Activated naive CD4-positive, alpha-beta T cell treated with anti-CD3 and anti-CD28 coated beads, Interleukin-2, amount 50 U/mL, for 24 hours (primary cell): ENCODE results near the gene SLC16A9.
"Not testable (repeated sequence)": the region's sequence is repeated elsewhere in the genome, so short reads cannot be mapped to it uniquely, and the experiment has no call there.

Experiments used
- H3K27ac Mint-ChIP-seq: one replicate; pipeline ENCODE4 v1.8.0; 2021; ENCODE audit warnings: mild to moderate bottlenecking, mixed read lengths
- H3K27me3 Mint-ChIP-seq: one replicate; pipeline ENCODE4 v1.8.0; 2021; ENCODE audit warnings: mixed read lengths
- H3K36me3 Mint-ChIP-seq: one replicate; pipeline ENCODE4 v1.8.0; 2021; ENCODE audit warnings: mixed read lengths
- H3K4me1 Mint-ChIP-seq: one replicate; pipeline ENCODE4 v1.8.0; 2021; ENCODE audit warnings: mixed read lengths
- H3K4me3 Mint-ChIP-seq: one replicate; pipeline ENCODE4 v1.8.0; 2021; ENCODE audit warnings: mild to moderate bottlenecking, mixed read lengths
- H3K9me3 Mint-ChIP-seq: one replicate; pipeline ENCODE4 v1.8.0; 2021; ENCODE audit warnings: mixed read lengths

The SLC16A9 gene

DNA sequence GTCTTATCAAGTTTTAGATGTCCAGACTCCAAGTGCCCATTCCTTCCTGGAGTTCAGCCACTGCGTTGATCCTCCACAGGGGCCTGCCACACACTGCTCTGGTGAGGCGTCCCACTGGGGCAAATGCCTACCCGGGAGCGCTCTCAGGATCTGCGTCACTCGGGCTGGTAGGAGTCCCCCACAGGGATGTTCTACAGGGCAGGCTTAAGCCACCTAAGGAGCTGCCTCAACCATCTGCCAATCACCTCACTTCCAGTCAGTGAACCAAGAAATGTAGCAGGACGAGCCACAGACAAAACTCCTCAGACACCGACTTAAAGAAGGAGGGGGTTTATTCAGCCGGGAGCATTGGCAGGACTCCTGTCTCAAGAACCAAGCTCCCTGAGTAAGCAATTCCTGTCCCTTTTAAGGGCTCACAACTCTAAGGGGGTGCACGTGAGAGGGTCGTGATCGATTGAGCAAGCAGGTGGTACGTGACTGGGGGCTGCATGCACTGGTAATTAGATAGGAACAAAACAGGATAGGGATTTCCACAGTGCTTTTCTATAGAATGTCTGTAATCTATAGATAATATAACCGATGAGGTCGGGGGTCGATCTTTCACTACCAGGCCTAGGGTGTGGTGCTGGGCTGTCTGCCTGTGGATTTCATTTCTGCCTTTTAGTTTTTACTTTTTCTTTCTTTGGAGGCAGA is 23.8 kb upstream of the SLC16A9 start:
- not testable (repeated sequence) for H3K27me3 Mint-ChIP-seq, H3K4me3 Mint-ChIP-seq, H3K9me3 Mint-ChIP-seq, H3K4me1 Mint-ChIP-seq, H3K27ac Mint-ChIP-seq, H3K36me3 Mint-ChIP-seq

DNA sequence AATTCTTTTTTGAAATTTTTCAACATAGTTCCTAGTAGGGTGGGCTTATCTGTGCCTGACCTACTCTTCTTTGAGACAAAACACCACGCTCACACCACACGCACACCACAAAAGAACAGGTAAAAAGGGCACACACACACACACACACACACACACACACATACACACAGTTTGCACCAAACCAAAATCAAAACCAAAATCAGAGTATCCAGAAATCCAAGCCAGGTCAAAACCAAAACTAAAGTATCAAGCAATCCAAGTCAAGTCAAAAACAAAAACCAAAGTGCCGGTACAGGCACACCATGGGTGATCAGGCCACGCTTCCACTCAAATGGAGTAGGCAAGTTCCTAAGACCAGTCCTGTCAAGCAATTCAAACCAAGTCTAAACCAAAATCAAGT is 23.2 kb upstream of the SLC16A9 start:
- H3K36me3 Mint-ChIP-seq, H3K27me3 Mint-ChIP-seq, H3K4me1 Mint-ChIP-seq, H3K4me3 Mint-ChIP-seq, H3K27ac Mint-ChIP-seq, H3K9me3 Mint-ChIP-seq: not testable (repeated sequence)

DNA sequence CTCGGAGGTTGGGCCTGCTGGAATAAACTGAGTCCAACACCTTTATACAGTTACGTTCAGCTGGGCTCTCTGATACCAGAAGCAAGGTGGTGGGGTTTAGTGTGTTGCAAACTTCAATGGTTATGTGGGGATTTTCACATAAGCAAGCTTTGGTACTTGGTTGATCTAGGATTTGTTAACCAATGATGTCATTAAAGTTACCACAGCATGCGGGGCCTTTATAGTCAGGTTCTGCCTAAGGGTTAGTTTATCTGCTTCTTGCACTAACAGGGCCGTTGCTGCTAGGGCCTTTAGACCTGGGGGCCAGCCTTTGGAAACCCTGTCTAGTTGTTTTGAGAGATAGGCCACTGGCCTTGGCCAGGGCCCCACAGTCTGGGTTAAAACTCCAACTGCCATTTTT is 19.5 kb upstream of the SLC16A9 start:
- H3K9me3 Mint-ChIP-seq, H3K4me1 Mint-ChIP-seq, H3K4me3 Mint-ChIP-seq, H3K27me3 Mint-ChIP-seq, H3K27ac Mint-ChIP-seq, H3K36me3 Mint-ChIP-seq: not testable (repeated sequence)

DNA sequence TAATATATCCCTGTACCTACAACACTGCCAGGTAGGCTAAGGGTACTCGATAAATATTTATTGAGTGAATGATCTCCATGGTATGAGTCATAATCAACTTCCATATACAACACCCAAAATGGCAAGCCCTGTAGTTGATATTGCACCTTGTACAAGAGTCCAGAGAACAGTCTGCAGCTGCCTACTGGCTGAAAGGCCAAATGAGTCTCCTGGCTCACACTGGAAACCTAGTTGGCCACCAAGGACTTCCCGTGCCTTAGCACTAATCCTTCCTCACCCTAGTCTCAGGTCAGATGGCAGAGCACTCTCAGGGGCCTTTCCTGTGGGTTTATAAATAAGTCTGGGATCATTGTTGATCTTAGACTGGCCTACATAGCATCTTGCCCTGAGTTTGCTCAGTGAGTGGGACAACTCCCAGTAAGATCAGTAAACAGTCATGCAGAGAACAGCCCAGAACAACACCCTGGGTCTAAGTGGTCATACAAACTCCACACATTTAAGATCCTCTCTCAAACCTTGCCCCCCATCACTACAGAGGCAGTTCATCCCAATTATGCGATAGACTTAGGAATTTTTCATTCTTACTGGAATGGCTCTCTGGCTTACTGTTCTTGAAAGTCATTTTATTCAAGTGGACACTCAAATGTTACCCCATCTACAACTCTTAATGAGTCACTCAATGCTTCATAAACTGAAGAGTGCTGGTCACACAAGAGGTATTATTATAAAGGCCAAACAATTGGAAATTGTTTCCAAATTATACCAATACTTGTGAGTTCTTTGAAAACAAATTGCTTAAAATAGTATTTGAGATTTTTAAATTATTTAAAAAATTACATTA is 14.7 kb upstream of the SLC16A9 start:
- Mint-ChIP-seq H3K4me3 (no peak overlapping the region), H3K27ac (no peak overlapping the region), H3K36me3 (no peaks in the 10 kb centered on the region), H3K27me3 (peaks cover 8% of the 10 kb centered on the region), H3K4me1 (no peaks in the 10 kb centered on the region), H3K9me3 (no peaks in the 10 kb centered on the region)

DNA sequence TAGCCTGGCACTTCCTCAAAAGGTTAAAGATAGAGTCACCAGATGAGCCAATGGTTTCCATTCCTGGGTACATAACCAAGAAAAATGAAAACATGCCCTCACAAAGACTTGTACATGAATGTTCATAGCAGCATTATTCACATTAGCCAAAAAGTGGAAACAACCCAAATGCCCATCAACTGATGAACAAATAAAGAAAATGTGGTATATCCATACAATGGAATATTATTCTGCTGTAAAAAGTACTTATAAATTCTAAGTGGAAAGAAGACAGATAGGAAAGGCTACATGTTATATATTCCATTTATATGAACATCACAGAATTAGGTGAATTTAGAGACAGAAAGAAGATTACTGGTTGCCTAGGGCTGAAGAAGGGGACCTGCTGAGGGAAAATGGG is 10.7 kb upstream of the SLC16A9 start:
- no peak overlapping the region for H3K27ac Mint-ChIP-seq
- H3K27me3 Mint-ChIP-seq, result peaks cover 16% of the 10 kb centered on the region
- no peak overlapping the region for H3K4me3 Mint-ChIP-seq
- no peaks in the 10 kb centered on the region for H3K4me1 Mint-ChIP-seq
- no peaks in the 10 kb centered on the region for H3K9me3 Mint-ChIP-seq
- H3K36me3 Mint-ChIP-seq, result no peaks in the 10 kb centered on the region

DNA sequence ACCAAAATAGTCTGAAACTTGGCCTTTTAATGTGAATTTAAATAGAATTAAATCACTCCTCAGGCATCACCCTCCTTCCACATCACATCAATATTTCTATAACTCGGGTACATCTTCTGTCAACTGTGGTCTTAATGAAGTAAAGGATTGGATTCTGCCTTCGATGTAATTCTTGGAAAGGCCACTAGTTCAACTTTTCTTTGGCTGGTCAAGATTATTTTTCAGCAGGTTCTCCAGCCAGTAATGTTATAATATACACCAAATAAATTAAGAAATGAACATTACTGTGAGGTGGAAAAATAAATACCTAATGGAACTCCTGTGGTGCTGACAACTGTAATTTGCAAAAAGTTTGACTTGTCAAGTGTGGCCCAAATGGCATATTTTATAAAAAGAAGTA is 9.7 kb upstream of the SLC16A9 start:
- no peaks in the 10 kb centered on the region for H3K4me1 Mint-ChIP-seq
- H3K36me3 Mint-ChIP-seq, result no peaks in the 10 kb centered on the region
- no peak overlapping the region for H3K4me3 Mint-ChIP-seq
- H3K27ac Mint-ChIP-seq, result no peak overlapping the region
- H3K27me3 Mint-ChIP-seq, result peaks cover 18% of the 10 kb centered on the region
- H3K9me3 Mint-ChIP-seq, result no peaks in the 10 kb centered on the region

DNA sequence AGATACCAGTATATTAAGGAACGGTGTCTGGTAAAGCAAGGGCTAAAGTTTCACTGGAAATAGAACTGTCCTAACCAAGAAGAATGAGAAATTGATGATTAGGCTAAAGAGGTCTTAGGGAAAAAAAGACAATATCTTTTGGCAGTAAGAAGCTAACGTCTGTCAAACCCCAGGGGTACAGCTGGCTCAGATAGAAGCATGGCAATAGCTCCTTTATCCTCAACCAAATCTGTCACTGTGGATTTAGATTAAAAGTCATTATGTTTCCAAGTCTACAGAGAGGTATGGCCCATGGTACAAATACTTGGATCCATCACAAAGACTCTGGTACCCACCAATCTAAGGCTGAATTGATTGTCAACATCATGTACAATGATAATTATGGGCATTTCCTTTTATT is 8.6 kb upstream of the SLC16A9 start:
- no peaks in the 10 kb centered on the region for H3K36me3 Mint-ChIP-seq
- no peaks in the 10 kb centered on the region for H3K4me1 Mint-ChIP-seq
- H3K27ac Mint-ChIP-seq, result no peak overlapping the region
- no peaks in the 10 kb centered on the region for H3K9me3 Mint-ChIP-seq
- H3K4me3 Mint-ChIP-seq, result no peak overlapping the region
- H3K27me3 Mint-ChIP-seq, result peaks cover 23% of the 10 kb centered on the region

DNA sequence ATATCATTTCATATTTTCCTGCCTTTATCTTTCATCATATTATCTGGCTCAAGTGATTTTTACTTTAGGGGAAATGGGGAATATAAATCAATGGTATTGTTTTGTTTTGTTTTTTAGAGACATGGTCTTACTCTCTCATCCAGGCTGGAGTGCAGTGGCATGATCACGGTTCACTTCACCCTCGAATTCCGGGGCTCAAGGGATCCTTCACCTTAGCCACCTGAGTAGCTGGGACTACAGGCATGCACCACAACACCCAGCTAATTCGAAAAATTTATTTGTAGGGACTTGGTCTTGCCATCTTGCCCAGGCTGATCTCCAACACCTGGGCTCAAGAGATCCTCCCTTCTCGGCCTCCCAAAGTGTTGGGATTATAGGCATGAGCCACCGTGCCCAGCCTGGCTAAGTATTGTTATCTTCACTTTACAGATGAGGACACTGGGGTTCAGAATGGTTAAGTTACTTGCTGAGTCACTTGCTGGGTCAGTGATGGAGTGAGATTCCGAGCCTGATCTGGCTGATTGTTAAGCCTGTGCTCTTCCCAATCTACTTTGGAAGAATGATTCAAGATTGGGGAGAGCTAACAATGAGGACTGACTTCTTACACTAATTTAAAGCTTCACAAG is 3.7 kb upstream of the SLC16A9 start:
- no peak overlapping the region for H3K27ac Mint-ChIP-seq
- peaks cover 41% of the 10 kb centered on the region for H3K27me3 Mint-ChIP-seq
- H3K4me1 Mint-ChIP-seq, result peaks cover 4% of the 10 kb centered on the region
- no peaks in the 10 kb centered on the region for H3K36me3 Mint-ChIP-seq
- H3K9me3 Mint-ChIP-seq, result no peaks in the 10 kb centered on the region
- H3K4me3 Mint-ChIP-seq, result no peak overlapping the region

DNA sequence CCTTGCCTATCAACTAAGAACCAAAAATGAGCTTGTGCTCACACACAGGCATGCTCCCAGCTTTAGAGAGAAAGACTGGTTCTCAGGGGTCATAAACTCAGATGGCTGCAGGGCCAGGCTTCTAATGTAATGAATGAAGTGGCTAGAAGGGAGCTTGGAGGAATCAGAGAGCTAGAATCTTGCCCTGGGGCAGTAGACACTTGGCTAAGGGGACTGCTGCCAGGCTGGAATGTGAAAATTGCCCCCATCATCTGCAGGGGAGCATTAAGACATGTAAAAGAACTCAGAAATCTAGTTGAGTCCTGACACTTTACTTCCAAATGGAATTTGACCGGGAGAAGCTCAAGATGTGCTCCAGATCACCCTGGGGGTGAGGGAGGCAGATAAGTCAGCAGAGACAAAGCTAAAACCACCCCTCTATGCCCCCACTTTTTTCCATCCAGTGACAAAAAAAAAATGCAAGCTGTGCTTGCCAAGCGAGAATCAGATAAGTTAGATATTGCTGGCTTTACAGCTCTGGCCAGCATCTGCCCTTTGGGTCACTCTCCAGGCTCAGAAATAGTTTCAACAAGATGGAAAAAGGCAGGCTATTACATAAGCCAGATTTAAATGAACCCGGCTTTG is 2.3 kb upstream of the SLC16A9 start:
- Mint-ChIP-seq H3K4me1 (peaks cover 4% of the 10 kb centered on the region), H3K27me3 (peaks cover 47% of the 10 kb centered on the region), H3K36me3 (no peaks in the 10 kb centered on the region), H3K27ac (no peak overlapping the region), H3K4me3 (no peak overlapping the region), H3K9me3 (no peaks in the 10 kb centered on the region)

DNA sequence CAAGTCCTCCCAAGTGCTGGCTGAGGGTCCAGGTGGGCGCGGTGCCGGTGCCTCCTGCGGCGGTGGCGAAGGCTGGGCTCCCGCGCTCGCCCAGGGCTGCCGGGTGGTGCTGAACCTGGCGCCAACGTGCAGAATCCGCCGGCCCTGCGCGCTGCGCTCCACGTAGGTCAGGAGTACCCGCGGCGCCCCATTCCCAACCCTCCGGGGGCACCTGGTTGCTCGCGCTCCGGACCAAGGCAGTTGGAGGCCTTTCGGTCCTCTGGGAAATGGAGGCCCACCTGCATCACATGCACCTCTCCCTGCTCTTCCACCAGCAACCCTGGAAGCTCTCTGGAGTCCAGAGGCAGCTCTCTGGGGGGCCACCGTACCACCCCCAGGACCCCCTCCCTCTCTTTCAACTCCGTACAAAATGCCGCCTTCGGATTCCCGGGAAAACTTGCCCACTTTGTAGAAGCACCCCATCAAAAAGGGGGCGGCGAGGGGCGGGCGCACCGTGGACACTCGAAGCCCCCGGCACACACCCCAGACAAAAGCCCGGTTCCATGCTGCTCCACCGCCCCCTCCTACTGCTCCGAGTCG is 745 bp downstream of the SLC16A9 start:
- Mint-ChIP-seq H3K27ac (no peak overlapping the region), H3K4me1 (peaks cover 4% of the 10 kb centered on the region), H3K36me3 (no peaks in the 10 kb centered on the region), H3K9me3 (no peaks in the 10 kb centered on the region), H3K4me3 (no peak overlapping the region), H3K27me3 (peaks cover 44% of the 10 kb centered on the region)

DNA sequence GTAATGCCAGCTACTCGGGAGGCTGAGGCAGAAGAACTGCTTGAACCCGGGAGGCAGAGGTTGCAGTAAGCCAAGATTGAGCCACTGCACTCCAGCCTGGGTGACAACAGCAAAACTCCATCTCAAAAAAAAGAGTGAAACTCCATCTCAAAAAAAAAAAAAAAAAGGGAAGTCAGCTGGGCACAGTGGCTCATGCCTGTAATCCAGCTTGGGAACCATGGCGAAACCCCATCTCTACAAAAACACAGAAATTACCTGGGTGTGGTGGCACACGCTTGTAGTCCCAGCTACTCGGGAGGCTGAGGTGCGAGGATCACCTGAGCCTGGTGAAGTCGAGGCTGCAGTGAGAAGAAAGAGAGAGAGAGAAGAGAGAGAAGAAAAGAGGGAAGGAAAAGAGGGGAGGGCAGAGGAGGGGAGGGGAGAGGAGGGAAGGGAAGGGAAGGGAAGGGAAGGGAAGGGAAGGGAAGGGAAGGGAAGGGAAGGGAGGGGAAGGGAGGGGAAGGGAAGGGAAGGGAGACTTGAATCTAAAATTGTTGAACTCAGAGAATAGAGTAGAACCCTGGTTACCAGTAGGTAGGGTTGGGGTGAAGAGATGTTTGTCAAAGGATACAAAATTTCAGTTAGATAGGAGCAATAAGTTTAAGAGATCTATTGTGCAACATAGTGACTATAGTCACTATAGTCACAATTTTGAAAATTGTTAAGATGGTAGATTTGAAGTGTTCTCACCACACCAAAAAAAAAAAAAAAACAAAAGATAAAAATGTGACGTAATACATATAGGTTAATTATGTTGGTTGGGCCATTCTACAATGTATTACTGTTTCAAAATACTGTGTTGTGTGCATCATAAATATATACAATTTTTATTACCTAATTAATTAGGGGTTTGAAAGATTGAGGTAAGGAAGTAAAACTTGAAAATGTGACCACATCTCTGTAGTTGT is 2.5 kb downstream of the SLC16A9 start:
- H3K27me3 Mint-ChIP-seq, result peaks cover 34% of the 10 kb centered on the region
- no peaks in the 10 kb centered on the region for H3K9me3 Mint-ChIP-seq
- H3K4me3 Mint-ChIP-seq, result no peak overlapping the region
- H3K27ac Mint-ChIP-seq, result no peak overlapping the region
- H3K4me1 Mint-ChIP-seq, result peaks cover 4% of the 10 kb centered on the region
- H3K36me3 Mint-ChIP-seq, result no peaks in the 10 kb centered on the region

DNA sequence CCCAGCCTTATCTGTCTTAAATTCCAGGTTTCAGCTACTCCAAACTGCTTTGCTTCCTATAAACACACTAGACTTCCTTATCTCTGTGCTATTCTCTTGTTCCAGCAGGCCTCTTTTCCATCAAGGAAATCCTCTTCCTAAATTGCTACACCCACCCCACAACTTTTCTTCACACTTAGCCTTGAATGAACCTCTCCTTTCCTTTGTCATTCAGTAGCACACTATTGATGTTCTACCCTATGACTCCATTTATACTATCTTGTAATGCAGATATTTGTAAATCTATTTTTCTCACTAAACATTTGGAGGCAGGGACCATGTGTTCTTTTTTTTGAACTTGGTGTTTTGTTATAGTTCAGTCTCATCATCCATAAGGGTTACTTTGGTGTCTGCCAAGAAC is 3.7 kb downstream of the SLC16A9 start:
- Mint-ChIP-seq H3K27ac (no peak overlapping the region), H3K27me3 (peaks cover 28% of the 10 kb centered on the region), H3K4me3 (no peak overlapping the region), H3K36me3 (no peaks in the 10 kb centered on the region), H3K9me3 (no peaks in the 10 kb centered on the region), H3K4me1 (peaks cover 4% of the 10 kb centered on the region)

DNA sequence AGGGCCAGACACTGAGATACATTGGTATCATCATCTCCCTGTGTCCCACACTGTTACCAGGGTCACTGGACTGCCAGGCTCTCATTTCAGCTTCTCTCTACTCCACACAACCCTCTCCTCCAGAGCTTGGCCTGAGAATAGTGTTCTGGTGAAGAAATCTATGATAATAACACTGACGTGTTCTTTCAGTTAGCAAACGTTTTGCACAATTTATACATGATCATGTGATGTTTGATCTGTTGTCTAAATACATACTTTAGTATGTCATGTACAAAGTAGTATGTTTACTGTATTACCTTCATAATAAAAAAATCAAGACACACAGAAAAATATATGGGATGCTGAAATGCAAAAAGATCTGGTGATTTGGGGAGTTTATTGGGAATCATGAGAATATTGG is 5.0 kb downstream of the SLC16A9 start:
- Mint-ChIP-seq H3K27me3 (peaks cover 22% of the 10 kb centered on the region), H3K27ac (no peak overlapping the region), H3K4me1 (no peaks in the 10 kb centered on the region), H3K4me3 (no peak overlapping the region), H3K9me3 (no peaks in the 10 kb centered on the region), H3K36me3 (no peaks in the 10 kb centered on the region)

DNA sequence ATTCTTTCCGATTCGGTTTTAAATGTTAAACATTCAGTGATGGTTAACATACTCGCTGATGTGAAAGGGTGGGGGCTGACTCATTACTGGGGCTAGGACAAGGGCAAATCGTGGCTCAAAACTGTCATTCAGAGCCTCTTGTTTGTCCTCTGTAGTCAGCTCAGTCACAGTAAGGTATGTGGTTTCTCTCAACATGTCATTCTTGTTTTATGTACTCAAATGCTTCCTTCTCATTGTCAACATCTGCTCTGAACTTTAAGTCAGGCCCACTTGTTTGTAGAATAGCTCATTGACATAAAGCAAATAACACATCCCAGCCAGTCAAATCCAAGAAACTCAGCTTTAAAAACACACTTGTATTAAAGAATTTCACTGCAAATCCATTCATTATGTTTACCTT is 7.3 kb downstream of the SLC16A9 start:
- Mint-ChIP-seq H3K9me3 (no peaks in the 10 kb centered on the region), H3K4me1 (no peaks in the 10 kb centered on the region), H3K27me3 (peaks cover 17% of the 10 kb centered on the region), H3K27ac (no peak overlapping the region), H3K4me3 (no peak overlapping the region), H3K36me3 (no peaks in the 10 kb centered on the region)

DNA sequence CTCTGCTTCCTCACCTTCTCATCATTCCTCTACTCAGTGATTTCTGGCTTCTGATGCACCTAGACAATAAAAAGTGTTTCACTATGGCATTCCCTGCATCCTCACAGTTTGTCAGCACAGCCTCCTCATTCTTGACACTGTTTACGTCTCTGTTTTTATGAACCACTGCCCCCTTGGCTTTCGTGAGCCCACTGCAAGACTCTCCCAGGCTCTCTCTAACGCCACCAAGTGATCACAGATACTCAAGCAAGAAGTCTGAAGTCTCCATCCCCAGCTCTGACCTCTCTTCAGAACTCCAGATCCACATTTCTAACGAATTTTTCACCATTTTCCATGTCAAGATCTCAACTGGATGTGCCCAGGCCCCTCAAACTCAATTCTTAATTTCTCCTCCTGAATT is 8.9 kb downstream of the SLC16A9 start:
- no peak overlapping the region for H3K4me3 Mint-ChIP-seq
- no peaks in the 10 kb centered on the region for H3K4me1 Mint-ChIP-seq
- H3K36me3 Mint-ChIP-seq, result no peaks in the 10 kb centered on the region
- H3K27me3 Mint-ChIP-seq, result peaks cover 9% of the 10 kb centered on the region
- H3K9me3 Mint-ChIP-seq, result no peaks in the 10 kb centered on the region
- H3K27ac Mint-ChIP-seq, result no peak overlapping the region
